Endothelial cell of umbilical vein (primary cell): ENCODE measurements around the gene TRAPPC3L. TPM values are rescaled to one million over a fixed set of nuclear protein-coding genes. Genes with fewer than 3 reads are reported as not detected.

ENCODE experiments used
- BruUV-seq: library from RNA; stranded (reverse); fragments of 400-500 nt; replicated peaks from 2 replicates; lab custom pipeline; 2021; lab: Mats Ljungman, UMichigan
- CTCF ChIA-PET: fragments of 300-600, 350-600 bp; sonication (Branson Sonifier 250); formaldehyde crosslinking; loops from one replicate; lab custom pipeline; 2021; ENCODE audit warnings: antibody characterized with exemption, inconsistent platforms; lab: Charles Lee
- POLR2A ChIA-PET: fragments of 300-600, 350-600 bp; sonication (Branson Sonifier 250); formaldehyde crosslinking; loops from one replicate; lab custom pipeline; 2021; ENCODE audit warnings: antibody characterized with exemption, inconsistent platforms; lab: Charles Lee
- DNase-seq: peaks from one replicate; pipeline ENCODE4 v3.0.0-alpha.2; 2011; ENCODE audit warnings: low read depth, low spot score
- FAIRE-seq: peaks from 2 replicates; lab custom pipeline; 2011; peaks lifted over from hg19 to GRCh38; lab: Jason Lieb, UNC
- H2AFZ ChIP-seq: 2 replicates; pipeline ENCODE4 v1.6.0; 2012; ENCODE audit warnings: low read depth, low read length, control low read depth, inconsistent platforms
- H3K27ac ChIP-seq: 2 replicates; pipeline ENCODE4 v1.5.1; 2011; ENCODE audit warnings: low read depth, mild to moderate bottlenecking, control low read depth, low read length, moderate library complexity; ENCODE audit not compliant: insufficient read depth
- H3K27me3 ChIP-seq, 2 experiments: 2 replicates each; pipeline versions ENCODE4 v1.6.0 to v1.6.1; 2011; ENCODE audit warnings: low read length in 2 of 2, mixed read lengths in 1 of 2; ENCODE audit not compliant: control insufficient read depth in 2 of 2, insufficient read depth in 2 of 2
- H3K36me3 ChIP-seq, 2 experiments: 2 replicates in 1 of 2; 3 replicates in 1 of 2; pipeline ENCODE4 v1.5.1; 2011; ENCODE audit warnings: low read length in 2 of 2, mild to moderate bottlenecking in 1 of 2, moderate library complexity in 1 of 2; ENCODE audit not compliant: control insufficient read depth in 2 of 2, insufficient read depth in 2 of 2; ENCODE audit errors: extremely low read depth in 1 of 2
- H3K4me1 ChIP-seq: 3 replicates; pipeline ENCODE4 v1.5.1; 2011; ENCODE audit warnings: mild to moderate bottlenecking, low read length; ENCODE audit not compliant: control insufficient read depth, insufficient read depth; ENCODE audit errors: extremely low read depth
- H3K4me2 ChIP-seq: 2 replicates; pipeline ENCODE4 v1.6.1; 2011; ENCODE audit warnings: low read length, control low read depth, mixed read lengths; ENCODE audit not compliant: insufficient read depth
- H3K4me3 ChIP-seq, 3 experiments: fragments of 200-600 bp in 1 of 3; sonication (generic), shearing (Covaris generic) in 1 of 3; replicated peaks in 1 of 3; 2 replicates each; pipeline ENCODE4 v1.5.1; 2011 to 2016; ENCODE audit warnings: control low read depth in 3 of 3, low read length in 3 of 3, mild to moderate bottlenecking in 2 of 3, inconsistent platforms in 1 of 3, low read depth in 1 of 3, moderate library complexity in 1 of 3; ENCODE audit not compliant: insufficient read depth in 1 of 3
- H3K79me2 ChIP-seq: 2 replicates; pipeline ENCODE4 v1.6.0; 2012; ENCODE audit warnings: low read length, inconsistent platforms; ENCODE audit not compliant: control insufficient read depth, insufficient read depth
- H3K9ac ChIP-seq: replicated peaks from 2 replicates; pipeline ENCODE3; 2011; ENCODE audit warnings: low read length, control low read depth; ENCODE audit not compliant: insufficient read depth; ENCODE audit errors: extremely low read depth
- H3K9me1 ChIP-seq: replicated peaks from 3 replicates; pipeline ENCODE4 v1.6.0; 2011; ENCODE audit warnings: mild to moderate bottlenecking, low read length; ENCODE audit not compliant: control insufficient read depth, insufficient read depth; ENCODE audit errors: extremely low read depth
- H3K9me3 ChIP-seq: replicated peaks from 2 replicates; pipeline ENCODE4 v1.5.1; 2012; ENCODE audit warnings: low read length, inconsistent platforms; ENCODE audit not compliant: control insufficient read depth, insufficient read depth
- H4K20me1 ChIP-seq: replicated peaks from 2 replicates; pipeline ENCODE3; 2011; ENCODE audit warnings: mild to moderate bottlenecking, low read length; ENCODE audit not compliant: control insufficient read depth, insufficient read depth; ENCODE audit errors: extremely low read depth
- EZH2 ChIP-seq: IDR thresholded peaks from 2 replicates; pipeline ENCODE4 v1.6.1; 2012; ENCODE audit warnings: borderline replicate concordance, low read depth, mild to moderate bottlenecking, moderate library complexity, low read length, inconsistent platforms; ENCODE audit not compliant: severe bottlenecking
- FOS ChIP-seq: IDR thresholded peaks from 2 replicates; pipeline ENCODE4 v1.6.1; 2011; ENCODE audit warnings: mild to moderate bottlenecking, low read length, moderate library complexity, borderline replicate concordance; ENCODE audit not compliant: insufficient read depth
- JUN ChIP-seq: IDR thresholded peaks from 2 replicates; pipeline ENCODE4 v1.6.1; 2011; ENCODE audit warnings: borderline replicate concordance, low read depth; ENCODE audit not compliant: insufficient read length, insufficient read depth
- MYC ChIP-seq: IDR thresholded peaks from one replicate; pipeline ENCODE4 v1.6.1; 2011; ENCODE audit warnings: mild to moderate bottlenecking, low read depth, low read length
- POLR2AphosphoS5 ChIP-seq: IDR thresholded peaks from 2 replicates; pipeline ENCODE4 v1.6.1; 2012; ENCODE audit warnings: low read depth, mild to moderate bottlenecking, control low read depth, low read length, moderate library complexity; ENCODE audit not compliant: insufficient read depth
- dilution Hi-C: fragments of 300-500 bp; cut with MboI; formaldehyde crosslinking; loops from one replicate; pipeline ENCODE4 v1.15.0; 2019; ENCODE audit warnings: low sequenced_read_pairs; ENCODE audit not compliant: extremely low pct_ligation_motif_present
- intact Hi-C: fragments of 100-400 bp; cut with micrococcal nuclease; formaldehyde crosslinking; loops from one replicate; pipeline ENCODE4 v1.10.0; 2022
- polyA plus RNA-seq, 4 experiments: library from polyadenylated mRNA; depleted of rRNA in 3 of 4; stranded (reverse) in 3 of 4; unstranded in 1 of 4; fragments of >200 nt; gene quantifications; 2 replicates each; pipeline versions ENCODE4 v1.2.1 to v1.2.3, GENCODE V29; 2011 to 2012; ENCODE audit warnings: missing spikeins in 1 of 4
- total RNA-seq: library from RNA; stranded (reverse); gene quantifications from 2 replicates; pipeline ENCODE4 v1.2.3, GENCODE V29; 2021
- TF ChIP-seq, protein P1 (sequence below), 2 donors: IDR thresholded peaks; 1 replicate in 1 of 2; 2 replicates in 1 of 2; pipeline ENCODE4 v1.5.1; 2011; ENCODE audit warnings: low read length in 2 of 2, mild to moderate bottlenecking in 2 of 2, moderate library complexity in 2 of 2, control low read depth in 1 of 2, inconsistent platforms in 1 of 2, low read depth in 1 of 2; ENCODE audit not compliant: insufficient read depth in 1 of 2; ENCODE audit errors: extremely low read depth in 1 of 2

TRAPPC3L gene
- total and polyA plus RNA-seq, 2 donors (not counting 3 experiments of a cell fraction or from before 2014, with no cell fraction given) = 0.38 TPM; not detected in 1

DNA sequence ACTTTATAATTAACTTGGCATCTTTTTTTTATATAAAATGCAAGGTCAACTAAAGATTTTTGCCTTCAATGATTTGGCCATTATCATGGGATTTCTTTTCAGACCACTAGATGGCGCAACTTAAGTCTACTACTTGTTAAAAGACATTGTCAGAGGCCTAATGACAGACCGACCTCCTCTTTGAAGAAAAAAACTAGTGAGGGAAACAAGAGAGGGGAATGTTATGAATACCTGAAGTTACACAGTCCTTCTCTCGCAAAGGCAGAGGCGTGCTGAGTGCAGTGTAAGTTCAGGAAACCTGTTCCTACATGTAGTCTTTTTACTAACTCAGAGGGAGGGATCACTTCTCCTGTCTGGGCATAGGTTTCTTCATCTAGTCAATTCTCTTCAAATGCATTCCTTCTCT lies 9.3 kb downstream of the TRAPPC3L start:
- no peak overlapping the region for H3K27ac ChIP-seq
- peak overlapping the region; percentile 56 for H2AFZ ChIP-seq
- H3K4me1 ChIP-seq = no peaks in the 10 kb centered on the region
- no peak overlapping the region for H3K4me3 ChIP-seq
- dilution Hi-C loops = no loop called here
- H3K9ac ChIP-seq = no peak overlapping the region
- intact Hi-C loops = loop anchor here (1.0 to 2.0 kb wide), 3 partner anchors 25 to 311 kb away; no protein-coding TSS in a partner anchor
- no TSS peak for BruUV-seq
- no peaks in the 10 kb centered on the region for H4K20me1 ChIP-seq
- H3K9me3 ChIP-seq = no peaks in the 10 kb centered on the region
- H3K27me3 ChIP-seq = peaks cover 0 to 2% of the 10 kb centered on the region in 2 experiments
- FAIRE-seq (peak; percentile 69), DNase-seq (peak; percentile 71)
- H3K79me2 ChIP-seq = no peaks in the 10 kb centered on the region
- H3K4me2 ChIP-seq = no peak overlapping the region
- CTCF ChIA-PET = interaction anchor here (1.0 to 6.6 kb wide), 8 partner anchors 19 to 267 kb away, joined by 3 to 73 read pairs (median 13); partner anchors contain the start of gene CALHM5
- H3K36me3 ChIP-seq = no peaks in the 10 kb centered on the region
- TF ChIP-seq FOS (no peak), POLR2AphosphoS5 (no peak), MYC (no peak), JUN (no peak), EZH2 (no peak)
- TF ChIP-seq, protein P1, sequence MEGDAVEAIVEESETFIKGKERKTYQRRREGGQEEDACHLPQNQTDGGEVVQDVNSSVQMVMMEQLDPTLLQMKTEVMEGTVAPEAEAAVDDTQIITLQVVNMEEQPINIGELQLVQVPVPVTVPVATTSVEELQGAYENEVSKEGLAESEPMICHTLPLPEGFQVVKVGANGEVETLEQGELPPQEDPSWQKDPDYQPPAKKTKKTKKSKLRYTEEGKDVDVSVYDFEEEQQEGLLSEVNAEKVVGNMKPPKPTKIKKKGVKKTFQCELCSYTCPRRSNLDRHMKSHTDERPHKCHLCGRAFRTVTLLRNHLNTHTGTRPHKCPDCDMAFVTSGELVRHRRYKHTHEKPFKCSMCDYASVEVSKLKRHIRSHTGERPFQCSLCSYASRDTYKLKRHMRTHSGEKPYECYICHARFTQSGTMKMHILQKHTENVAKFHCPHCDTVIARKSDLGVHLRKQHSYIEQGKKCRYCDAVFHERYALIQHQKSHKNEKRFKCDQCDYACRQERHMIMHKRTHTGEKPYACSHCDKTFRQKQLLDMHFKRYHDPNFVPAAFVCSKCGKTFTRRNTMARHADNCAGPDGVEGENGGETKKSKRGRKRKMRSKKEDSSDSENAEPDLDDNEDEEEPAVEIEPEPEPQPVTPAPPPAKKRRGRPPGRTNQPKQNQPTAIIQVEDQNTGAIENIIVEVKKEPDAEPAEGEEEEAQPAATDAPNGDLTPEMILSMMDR (IDR thresholded peaks at IDR 0.05; ENCODE audit: extremely low read depth in 1 of 2, insufficient read depth in 1 of 2, low read depth in 1 of 2, low read length in 2 of 2) = peak; percentile 43 to 51
- POLR2A ChIA-PET = no interaction called here
- H3K9me1 ChIP-seq = no peaks in the 10 kb centered on the region
